Measurements from ENCODE around the gene DGKZ.

DGKZ gene

GRCh38 chr11:46351606-46352005, 4.3 kb downstream of the DGKZ start:
- TF ChIP-seq CTCF (IDR thresholded peaks at IDR 0.05; ENCODE audit: low read length, missing control alignments) = no peak
- H3K4me3 ChIP-seq (replicated peaks; ENCODE audit: low read depth, low read length) = no peak overlapping the region
- no peak for DNase-seq (ENCODE audit: low read depth)

- no peak overlapping the region for H3K4me3 ChIP-seq (replicated peaks; ENCODE audit: low read depth, low read length)
- DNase-seq (ENCODE audit: low read depth) = peak; percentile 51
- peak; percentile 76 for TF ChIP-seq CTCF (IDR thresholded peaks at IDR 0.05; ENCODE audit: low read length, missing control alignments)
Observed at GRCh38 chr11:46352063-46352841, 5.0 kb downstream of the DGKZ start.

GRCh38 chr11:46353698-46354097, 6.4 kb downstream of the DGKZ start:
- no peak for TF ChIP-seq CTCF (IDR thresholded peaks at IDR 0.05; ENCODE audit: low read length, missing control alignments)
- DNase-seq (ENCODE audit: low read depth) = no peak
- no peak overlapping the region for H3K4me3 ChIP-seq (replicated peaks; ENCODE audit: low read depth, low read length)

GRCh38 chr11:46356924-46357482, 9.7 kb downstream of the DGKZ start:
- DNase-seq (ENCODE audit: low read depth) = peak; percentile 69
- no peak overlapping the region for H3K4me3 ChIP-seq (replicated peaks; ENCODE audit: low read depth, low read length)
- no peak for TF ChIP-seq CTCF (IDR thresholded peaks at IDR 0.05; ENCODE audit: low read length, missing control alignments)

- no peak for TF ChIP-seq CTCF (IDR thresholded peaks at IDR 0.05; ENCODE audit: low read length, missing control alignments)
- no peak overlapping the region for H3K4me3 ChIP-seq (replicated peaks; ENCODE audit: low read depth, low read length)
- no peak for DNase-seq (ENCODE audit: low read depth)
Observed at GRCh38 chr11:46357483-46357936, 10.2 kb downstream of the DGKZ start.

- no peak for TF ChIP-seq CTCF (IDR thresholded peaks at IDR 0.05; ENCODE audit: low read length, missing control alignments)
- H3K4me3 ChIP-seq (replicated peaks; ENCODE audit: low read depth, low read length) = no peak overlapping the region
- no peak for DNase-seq (ENCODE audit: low read depth)
Observed at GRCh38 chr11:46359953-46360352, 12.7 kb downstream of the DGKZ start.

Measured in fibroblast of pulmonary artery (primary cell).